Skeletal muscle tissue (tissue), 4 donors: Measurements from ENCODE around the gene GPC6. TPM values are rescaled to one million over a fixed set of nuclear protein-coding genes. Genes with fewer than 3 reads are reported as not detected.
"Not testable (repeated sequence)": the region's sequence is repeated elsewhere in the genome, so short reads cannot be mapped to it uniquely, and the experiment has no call there.

ENCODE experiments used
- H3K27ac ChIP-seq: one replicate; pipeline ENCODE4 v1.7.0; 2013; ENCODE audit warnings: mild to moderate bottlenecking, low read depth, low read length, inconsistent platforms
- H3K27me3 ChIP-seq, 3 donors: one replicate each; pipeline ENCODE4 v1.7.0; 2013; ENCODE audit warnings: low read length in 3 of 3; ENCODE audit not compliant: control insufficient read depth in 3 of 3, insufficient read depth in 3 of 3
- H3K36me3 ChIP-seq, 3 donors: one replicate each; pipeline ENCODE4 v1.7.0; 2013; ENCODE audit warnings: low read length in 3 of 3; ENCODE audit not compliant: control insufficient read depth in 3 of 3, insufficient read depth in 3 of 3
- H3K4me1 ChIP-seq, 3 donors: one replicate each; pipeline ENCODE4 v1.7.0; 2013; ENCODE audit warnings: low read length in 3 of 3, mild to moderate bottlenecking in 3 of 3; ENCODE audit not compliant: control insufficient read depth in 3 of 3, insufficient read depth in 3 of 3
- H3K4me3 ChIP-seq, 3 donors: one replicate each; pipeline ENCODE4 v1.7.0; 2013; ENCODE audit warnings: low read length in 3 of 3
- H3K9ac ChIP-seq, 3 donors: one replicate each; pipeline ENCODE4 v1.7.0; 2013; ENCODE audit warnings: low read length in 3 of 3, mild to moderate bottlenecking in 3 of 3, moderate library complexity in 2 of 3, low read depth in 1 of 3
- H3K9me3 ChIP-seq, 3 donors: one replicate each; pipeline ENCODE4 v1.7.0; 2013; ENCODE audit warnings: low read length in 3 of 3; ENCODE audit not compliant: control insufficient read depth in 3 of 3
- total RNA-seq: library from RNA; depleted of rRNA; stranded (reverse); fragments of >200 nt; gene quantifications from one replicate; pipeline ENCODE4 v1.2.3, GENCODE V29; 2014
- donor health status: Osteomylitis.

GPC6 gene
- total RNA-seq, 1 donor from 2014 or later, result 7.8 TPM

GRCh38 chr13:93468433-93468832 lies 241.8 kb downstream of the GPC6 start:
- no peak overlapping the region for H3K9ac ChIP-seq
- no peak overlapping the region for H3K27ac ChIP-seq
- H3K4me3 ChIP-seq, result no peak overlapping the region
- H3K4me1 ChIP-seq, result no peaks in the 10 kb centered on the region
- H3K36me3 ChIP-seq, result no peaks in the 10 kb centered on the region
- no peaks in the 10 kb centered on the region for H3K27me3 ChIP-seq
- peaks cover 0 to 2% (median 0%) of the 10 kb centered on the region in 3 donors for H3K9me3 ChIP-seq

- no peaks in the 10 kb centered on the region for H3K36me3 ChIP-seq
- no peak overlapping the region for H3K27ac ChIP-seq
- no peak overlapping the region for H3K4me3 ChIP-seq
- no peaks in the 10 kb centered on the region for H3K27me3 ChIP-seq
- H3K4me1 ChIP-seq, result no peaks in the 10 kb centered on the region
- no peak overlapping the region for H3K9ac ChIP-seq
- H3K9me3 ChIP-seq, result peaks cover 0 to 2% (median 0%) of the 10 kb centered on the region in 3 donors
Observed at GRCh38 chr13:93472296-93472695, 245.7 kb downstream of the GPC6 start.

- Histone ChIP-seq H3K27me3 (no peaks in the 10 kb centered on the region), H3K9ac (no peak overlapping the region), H3K9me3 (peaks cover 0 to 2% (median 0%) of the 10 kb centered on the region in 3 donors), H3K27ac (no peak overlapping the region), H3K4me3 (no peak overlapping the region), H3K36me3 (no peaks in the 10 kb centered on the region), H3K4me1 (no peaks in the 10 kb centered on the region)
Observed at GRCh38 chr13:93472814-93473296, 246.2 kb downstream of the GPC6 start.

- H3K27ac ChIP-seq, result no peak overlapping the region
- peaks cover 0 to 2% (median 0%) of the 10 kb centered on the region in 3 donors for H3K9me3 ChIP-seq
- no peak overlapping the region for H3K9ac ChIP-seq
- no peaks in the 10 kb centered on the region for H3K27me3 ChIP-seq
- no peak overlapping the region for H3K4me3 ChIP-seq
- H3K36me3 ChIP-seq, result no peaks in the 10 kb centered on the region
- no peaks in the 10 kb centered on the region for H3K4me1 ChIP-seq
Observed at GRCh38 chr13:93473441-93474270, 247.0 kb downstream of the GPC6 start.

GRCh38 chr13:93476175-93476574 lies 249.6 kb downstream of the GPC6 start:
- Histone ChIP-seq H3K9me3 (peaks cover 0 to 2% (median 0%) of the 10 kb centered on the region in 3 donors), H3K4me1 (no peaks in the 10 kb centered on the region), H3K9ac (no peak overlapping the region), H3K36me3 (no peaks in the 10 kb centered on the region), H3K27ac (no peak overlapping the region), H3K27me3 (no peaks in the 10 kb centered on the region), H3K4me3 (no peak overlapping the region)

- H3K9ac ChIP-seq, result no peak overlapping the region
- H3K9me3 ChIP-seq, result peaks cover 0 to under 1% (median 0%) of the 10 kb centered on the region in 3 donors
- H3K27me3 ChIP-seq, result no peaks in the 10 kb centered on the region
Observed at GRCh38 chr13:93477238-93477637, 250.6 kb downstream of the GPC6 start.

GRCh38 chr13:93480553-93481106 lies 254.0 kb downstream of the GPC6 start:
- H3K27me3 ChIP-seq, result no peaks in the 10 kb centered on the region
- no peak overlapping the region for H3K27ac ChIP-seq
- H3K4me3 ChIP-seq, result no peak overlapping the region
- no peaks in the 10 kb centered on the region for H3K36me3 ChIP-seq
- H3K9ac ChIP-seq, result no peak overlapping the region
- H3K9me3 ChIP-seq, result no peaks in the 10 kb centered on the region
- no peaks in the 10 kb centered on the region for H3K4me1 ChIP-seq

More at GRCh38 chr13:93477238-93477637, 250.6 kb downstream of the GPC6 start:
- H3K4me3 ChIP-seq, result no peak overlapping the region
- no peaks in the 10 kb centered on the region for H3K36me3 ChIP-seq
- no peak overlapping the region for H3K27ac ChIP-seq
- H3K4me1 ChIP-seq, result no peaks in the 10 kb centered on the region

GRCh38 chr13:93496117-93496516 lies 269.5 kb downstream of the GPC6 start:
- not testable (repeated sequence) for H3K4me1 ChIP-seq, H3K9me3 ChIP-seq, H3K4me3 ChIP-seq, H3K27ac ChIP-seq, H3K27me3 ChIP-seq, H3K9ac ChIP-seq, H3K36me3 ChIP-seq

GRCh38 chr13:93496985-93497673 lies 270.5 kb downstream of the GPC6 start:
- no peak overlapping the region for H3K9ac ChIP-seq
- no peaks in the 10 kb centered on the region for H3K36me3 ChIP-seq
- H3K4me3 ChIP-seq, result no peak overlapping the region
- H3K4me1 ChIP-seq, result no peaks in the 10 kb centered on the region
- no peaks in the 10 kb centered on the region for H3K9me3 ChIP-seq
- no peaks in the 10 kb centered on the region for H3K27me3 ChIP-seq
- H3K27ac ChIP-seq, result no peak overlapping the region

GRCh38 chr13:93499991-93500390 lies 273.4 kb downstream of the GPC6 start:
- no peaks in the 10 kb centered on the region for H3K9me3 ChIP-seq
- no peak overlapping the region for H3K27ac ChIP-seq
- H3K9ac ChIP-seq, result no peak overlapping the region
- H3K4me1 ChIP-seq, result no peaks in the 10 kb centered on the region
- no peaks in the 10 kb centered on the region for H3K27me3 ChIP-seq
- H3K4me3 ChIP-seq, result no peak overlapping the region
- H3K36me3 ChIP-seq, result no peaks in the 10 kb centered on the region
